HFFc6 (cell line): Measurements from ENCODE around the gene NUP210. TPM values are rescaled to one million over a fixed set of nuclear protein-coding genes. Genes with fewer than 3 reads are reported as not detected.

Experiments
- DNase-seq: peaks from one replicate; pipeline ENCODE4 v3.0.0-alpha.2; 2018
- H3K27ac Mint-ChIP-seq: 2 replicates; pipeline ENCODE4 v1.8.0; 2020; ENCODE audit warnings: mild to moderate bottlenecking, mixed read lengths
- H3K27me3 Mint-ChIP-seq: 2 replicates; pipeline ENCODE4 v1.8.0; 2021; ENCODE audit warnings: mild to moderate bottlenecking, moderate library complexity, mixed read lengths; ENCODE audit not compliant: insufficient read depth
- H3K36me3 Mint-ChIP-seq: 2 replicates; pipeline ENCODE4 v1.8.0; 2021; ENCODE audit warnings: low read depth, mixed read lengths
- H3K4me1 Mint-ChIP-seq: 2 replicates; pipeline ENCODE4 v1.8.0; 2020; ENCODE audit warnings: low read depth, mixed read lengths
- H3K4me3 Mint-ChIP-seq: 2 replicates; pipeline ENCODE4 v1.8.0; 2020; ENCODE audit warnings: mild to moderate bottlenecking, moderate library complexity, mixed read lengths
- H3K9me3 Mint-ChIP-seq: 2 replicates; pipeline ENCODE4 v1.8.0; 2020; ENCODE audit warnings: mild to moderate bottlenecking, mixed read lengths
- total RNA-seq, 6 experiments: library from RNA; stranded (reverse); fragmentation: NEBNext Ultra II Directional; extraction: Animal tissue kit (Norgen Biotek cat#: 25700); gene quantifications; 2 replicates in 1 of 6; 3 replicates in 5 of 6; pipeline ENCODE4 v1.2.3, GENCODE V29; 2021
- TF ChIP-seq, protein P1 (sequence below): fragments of 200-600 bp; sonication (generic); IDR thresholded peaks from 2 replicates; pipeline ENCODE4 v1.5.0; 2021; ENCODE audit warnings: antibody characterized with exemption, mild to moderate bottlenecking

NUP210 gene
- total RNA-seq, 6 experiments from 2014 or later: 0.33 to 3.4 (median 3.1) TPM

DNA sequence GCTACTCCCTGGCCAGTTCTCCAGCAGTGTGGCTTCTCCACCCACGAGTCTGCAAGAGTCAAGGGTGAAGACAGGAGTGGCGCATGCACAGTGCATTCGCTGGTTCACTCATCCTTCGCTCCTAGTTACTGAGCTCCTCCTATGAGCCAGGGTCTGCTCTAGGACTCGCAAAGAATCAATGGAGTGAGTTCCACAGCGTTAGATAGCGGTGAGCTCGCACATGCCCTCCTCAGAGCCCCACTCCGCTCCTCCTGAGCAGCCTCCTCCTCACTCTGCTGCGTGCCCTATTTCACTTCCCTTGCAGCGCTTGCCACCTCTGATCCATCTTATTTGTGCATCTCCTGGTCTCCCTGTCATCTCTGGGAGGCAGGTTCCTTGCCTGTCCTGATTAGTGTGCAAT is 63.0 kb downstream of the NUP210 start:
- no peaks in the 10 kb centered on the region for H3K9me3 Mint-ChIP-seq
- TF ChIP-seq, protein P1, sequence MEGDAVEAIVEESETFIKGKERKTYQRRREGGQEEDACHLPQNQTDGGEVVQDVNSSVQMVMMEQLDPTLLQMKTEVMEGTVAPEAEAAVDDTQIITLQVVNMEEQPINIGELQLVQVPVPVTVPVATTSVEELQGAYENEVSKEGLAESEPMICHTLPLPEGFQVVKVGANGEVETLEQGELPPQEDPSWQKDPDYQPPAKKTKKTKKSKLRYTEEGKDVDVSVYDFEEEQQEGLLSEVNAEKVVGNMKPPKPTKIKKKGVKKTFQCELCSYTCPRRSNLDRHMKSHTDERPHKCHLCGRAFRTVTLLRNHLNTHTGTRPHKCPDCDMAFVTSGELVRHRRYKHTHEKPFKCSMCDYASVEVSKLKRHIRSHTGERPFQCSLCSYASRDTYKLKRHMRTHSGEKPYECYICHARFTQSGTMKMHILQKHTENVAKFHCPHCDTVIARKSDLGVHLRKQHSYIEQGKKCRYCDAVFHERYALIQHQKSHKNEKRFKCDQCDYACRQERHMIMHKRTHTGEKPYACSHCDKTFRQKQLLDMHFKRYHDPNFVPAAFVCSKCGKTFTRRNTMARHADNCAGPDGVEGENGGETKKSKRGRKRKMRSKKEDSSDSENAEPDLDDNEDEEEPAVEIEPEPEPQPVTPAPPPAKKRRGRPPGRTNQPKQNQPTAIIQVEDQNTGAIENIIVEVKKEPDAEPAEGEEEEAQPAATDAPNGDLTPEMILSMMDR: no peak
- no peak for DNase-seq
- H3K27ac Mint-ChIP-seq: no peak overlapping the region
- no peaks in the 10 kb centered on the region for H3K36me3 Mint-ChIP-seq
- H3K4me1 Mint-ChIP-seq: peaks cover 9% of the 10 kb centered on the region
- no peak overlapping the region for H3K4me3 Mint-ChIP-seq
- H3K27me3 Mint-ChIP-seq: peaks cover 39% of the 10 kb centered on the region

- no peak overlapping the region for H3K4me3 Mint-ChIP-seq
- TF ChIP-seq, protein P1: peak; percentile 74
- H3K27me3 Mint-ChIP-seq: peaks cover 25% of the 10 kb centered on the region
- H3K9me3 Mint-ChIP-seq: no peaks in the 10 kb centered on the region
- H3K4me1 Mint-ChIP-seq: peaks cover 9% of the 10 kb centered on the region
- no peak overlapping the region for H3K27ac Mint-ChIP-seq
- no peaks in the 10 kb centered on the region for H3K36me3 Mint-ChIP-seq
- no peak for DNase-seq
These were observed 66.1 kb downstream of the NUP210 start for GRCh38 chr3:13353936-13354542.

DNA sequence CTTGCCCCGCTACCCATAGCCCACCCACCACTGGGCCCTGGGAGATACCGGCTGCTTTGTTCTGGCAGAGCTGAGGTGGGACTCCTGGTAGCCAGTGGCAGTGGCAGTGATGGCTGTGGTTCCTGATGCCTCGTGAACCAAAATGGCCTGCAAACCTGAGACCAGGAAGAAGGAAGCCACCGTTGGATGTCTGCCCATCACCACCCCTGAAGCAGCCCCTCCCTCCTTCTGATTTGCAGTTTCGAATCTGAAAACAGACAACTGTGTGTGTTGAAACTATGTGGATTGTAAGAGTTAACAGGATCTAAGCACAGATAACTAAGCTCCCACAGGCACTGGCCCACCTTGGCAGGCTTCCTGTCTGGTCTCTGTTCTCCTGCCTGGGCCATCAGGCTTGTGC is 66.6 kb downstream of the NUP210 start:
- no peaks in the 10 kb centered on the region for H3K9me3 Mint-ChIP-seq
- peaks cover 27% of the 10 kb centered on the region for H3K27me3 Mint-ChIP-seq
- no peaks in the 10 kb centered on the region for H3K36me3 Mint-ChIP-seq
- H3K4me1 Mint-ChIP-seq: peaks cover 12% of the 10 kb centered on the region
- H3K27ac Mint-ChIP-seq: no peak overlapping the region
- TF ChIP-seq, protein P1: no peak
- H3K4me3 Mint-ChIP-seq: no peak overlapping the region
- no peak for DNase-seq

DNA sequence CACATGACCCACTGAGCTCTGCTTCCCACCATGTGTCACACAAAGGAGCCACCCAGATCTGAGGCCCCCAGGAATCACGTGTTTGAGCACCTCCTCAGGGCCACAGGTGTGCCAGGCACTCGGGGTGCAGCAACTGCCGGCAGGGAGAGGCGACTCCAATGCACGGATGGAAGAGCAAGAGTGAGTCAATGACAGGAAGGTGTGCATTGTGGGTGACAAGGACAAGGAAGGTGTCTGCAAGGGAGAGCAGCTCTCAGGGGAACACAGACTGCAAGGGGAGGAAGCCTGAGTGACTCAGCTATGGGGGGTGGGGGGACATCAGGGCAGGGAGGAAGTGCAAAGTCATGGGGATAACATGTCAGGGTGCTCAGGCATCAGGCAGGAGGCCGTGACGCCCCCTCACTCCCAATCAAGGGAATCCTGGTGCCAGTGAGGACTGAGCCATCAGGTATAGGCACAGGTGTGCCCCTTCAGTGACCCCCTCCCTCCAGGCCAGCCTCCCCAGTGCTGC is 67.4 kb downstream of the NUP210 start:
- Mint-ChIP-seq H3K27me3 (peaks cover 30% of the 10 kb centered on the region), H3K4me3 (no peak overlapping the region), H3K36me3 (no peaks in the 10 kb centered on the region), H3K4me1 (peaks cover 17% of the 10 kb centered on the region), H3K9me3 (no peaks in the 10 kb centered on the region), H3K27ac (0 out of 2 replicates have a peak overlapping the region, but pooled peaks have one; percentile 31)
- DNase-seq: peak; percentile 17
- TF ChIP-seq, protein P1: no peak

DNA sequence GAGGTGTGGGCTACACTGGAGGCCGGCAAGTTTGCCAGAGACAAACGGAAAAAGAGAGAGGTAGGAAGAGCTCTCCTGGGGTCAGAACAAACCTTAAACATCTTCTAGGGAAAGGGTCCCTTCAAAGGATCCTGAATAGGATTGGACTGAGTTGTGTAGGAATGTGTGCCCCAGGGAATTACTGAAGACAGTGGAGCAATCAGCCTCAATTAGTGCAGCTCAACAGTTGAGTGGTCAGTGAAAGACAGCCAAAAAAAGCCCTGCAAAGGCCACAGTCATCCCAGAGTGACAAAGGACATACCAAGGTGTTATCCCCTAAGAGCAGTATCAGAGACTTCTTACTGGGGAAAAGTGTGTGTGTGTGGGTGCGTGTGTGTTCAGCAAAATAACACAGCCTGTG is 70.3 kb downstream of the NUP210 start:
- TF ChIP-seq, protein P1: no peak
- H3K36me3 Mint-ChIP-seq: no peaks in the 10 kb centered on the region
- H3K27me3 Mint-ChIP-seq: peaks cover 31% of the 10 kb centered on the region
- no peak for DNase-seq
- no peak overlapping the region for H3K27ac Mint-ChIP-seq
- H3K4me3 Mint-ChIP-seq: no peak overlapping the region
- no peaks in the 10 kb centered on the region for H3K9me3 Mint-ChIP-seq
- peaks cover 17% of the 10 kb centered on the region for H3K4me1 Mint-ChIP-seq
